IMR-90 (cell line): ENCODE results near the gene PGF. TPM values are rescaled to one million over a fixed set of nuclear protein-coding genes. Genes with fewer than 3 reads are reported as not detected.

Experiments
- ATAC-seq: fragments of 200-7000 bp; cut with Tn5 transposase; 2 replicates; pipeline ENCODE4 v1.9.1; 2020; ENCODE audit warnings: low read depth, mild to moderate bottlenecking, moderate library complexity
- BruUV-seq: library from RNA; stranded (reverse); fragments of 400-500 nt; replicated peaks from 2 replicates; lab custom pipeline; 2021; lab: Mats Ljungman, UMichigan
- CTCF ChIA-PET: fragments of 300-600 bp; formaldehyde crosslinking; extraction: SDS; loops from one replicate; lab custom pipeline; 2021; ENCODE audit warnings: antibody characterized with exemption; lab: Yijun Ruan, JAX
- POLR2A ChIA-PET: fragments of 300-600 bp; sonication (Branson Sonifier 250); formaldehyde crosslinking; loops from one replicate; lab custom pipeline; 2022; ENCODE audit warnings: antibody characterized with exemption; ENCODE audit not compliant: unreplicated experiment; lab: Charles Lee
- DNase-seq: peaks from one replicate; pipeline ENCODE4 v3.0.0; 2013
- H2AFZ ChIP-seq: replicated peaks from 2 replicates; pipeline ENCODE3; 2013; ENCODE audit warnings: low read length, mild to moderate bottlenecking; ENCODE audit not compliant: poor library complexity
- H2AK5ac ChIP-seq: 2 replicates; pipeline ENCODE4 v1.6.1; 2013; ENCODE audit warnings: low read depth, low read length, inconsistent platforms
- H2AK9ac ChIP-seq: replicated peaks from 2 replicates; pipeline ENCODE3; 2013; ENCODE audit warnings: mild to moderate bottlenecking, low read depth, low read length, moderate library complexity; ENCODE audit not compliant: poor library complexity
- H2BK120ac ChIP-seq: 2 replicates; pipeline ENCODE4 v1.6.1; 2013; ENCODE audit warnings: low read depth, low read length, inconsistent platforms
- H2BK15ac ChIP-seq: 3 replicates; pipeline ENCODE4 v1.6.1; 2013; ENCODE audit warnings: low read depth, low read length, inconsistent platforms
- H2BK20ac ChIP-seq: 2 replicates; pipeline ENCODE4 v1.6.1; 2013; ENCODE audit warnings: low read depth, mild to moderate bottlenecking, inconsistent platforms, low read length, moderate library complexity
- H2BK5ac ChIP-seq: 2 replicates; pipeline ENCODE4 v1.6.1; 2013; ENCODE audit warnings: mild to moderate bottlenecking, low read depth, low read length, inconsistent platforms; ENCODE audit not compliant: poor library complexity, severe bottlenecking
- H3K14ac ChIP-seq: replicated peaks from 2 replicates; pipeline ENCODE4 v1.6.1; 2013; ENCODE audit warnings: low read depth, low read length, inconsistent platforms
- H3K18ac ChIP-seq: 2 replicates; pipeline ENCODE4 v1.6.1; 2013; ENCODE audit warnings: low read depth, low read length, control low read depth
- H3K23ac ChIP-seq: 2 replicates; pipeline ENCODE4 v1.6.1; 2013; ENCODE audit warnings: low read depth, low read length, inconsistent platforms
- H3K27ac ChIP-seq: 2 replicates; pipeline ENCODE4 v1.5.1; 2013; ENCODE audit warnings: mild to moderate bottlenecking, control low read depth, low read length; ENCODE audit not compliant: insufficient read depth
- H3K27me3 ChIP-seq: 2 replicates; pipeline ENCODE4 v1.6.1; 2013; ENCODE audit warnings: low read length; ENCODE audit not compliant: control insufficient read depth, insufficient read depth
- H3K36me3 ChIP-seq: 2 replicates; pipeline ENCODE4 v1.6.1; 2013; ENCODE audit warnings: low read length, mixed read lengths; ENCODE audit not compliant: control insufficient read depth, insufficient read depth
- H3K4ac ChIP-seq: 2 replicates; pipeline ENCODE4 v1.6.1; 2013; ENCODE audit warnings: low read depth, low read length, inconsistent platforms
- H3K4me1 ChIP-seq: 2 replicates; pipeline ENCODE4 v1.6.1; 2013; ENCODE audit warnings: low read length, mixed read lengths; ENCODE audit not compliant: control insufficient read depth, insufficient read depth
- H3K4me2 ChIP-seq: 2 replicates; pipeline ENCODE4 v1.6.1; 2013; ENCODE audit warnings: low read depth, mild to moderate bottlenecking, control low read depth, low read length, moderate library complexity
- H3K4me3 ChIP-seq: 2 replicates; pipeline ENCODE4 v1.5.1; 2013; ENCODE audit warnings: low read depth, mild to moderate bottlenecking, control low read depth, low read length, moderate library complexity; ENCODE audit not compliant: insufficient read depth
- H3K56ac ChIP-seq: 2 replicates; pipeline ENCODE4 v1.6.1; 2013; ENCODE audit warnings: low read length, inconsistent platforms; ENCODE audit not compliant: insufficient read depth; ENCODE audit errors: extremely low read depth
- H3K79me1 ChIP-seq, 2 experiments: 2 replicates each; pipeline ENCODE4 v1.6.1; 2013; ENCODE audit warnings: low read length in 2 of 2, inconsistent platforms in 1 of 2, low read depth in 1 of 2
- H3K9ac ChIP-seq: 2 replicates; pipeline ENCODE4 v1.6.1; 2013; ENCODE audit warnings: low read depth, low read length, control low read depth
- H3K9me1 ChIP-seq: 2 replicates; pipeline ENCODE4 v1.6.1; 2013; ENCODE audit warnings: low read length, inconsistent platforms; ENCODE audit not compliant: insufficient read depth
- H3K9me3 ChIP-seq: 2 replicates; pipeline ENCODE4 v1.6.1; 2013; ENCODE audit warnings: low read length; ENCODE audit not compliant: control insufficient read depth, insufficient read depth
- H4K20me1 ChIP-seq: 2 replicates; pipeline ENCODE4 v1.6.1; 2013; ENCODE audit warnings: low read length, inconsistent platforms; ENCODE audit not compliant: insufficient read depth
- H4K5ac ChIP-seq: 2 replicates; pipeline ENCODE4 v1.6.1; 2013; ENCODE audit warnings: mild to moderate bottlenecking, low read depth, low read length, control low read depth
- H4K8ac ChIP-seq, 2 experiments: 2 replicates each; pipeline ENCODE4 v1.6.1; 2013; ENCODE audit warnings: low read depth in 2 of 2, low read length in 2 of 2, control low read depth in 1 of 2, inconsistent platforms in 1 of 2
- H4K91ac ChIP-seq: 2 replicates; pipeline ENCODE4 v1.6.1; 2013; ENCODE audit warnings: low read depth, low read length, inconsistent platforms; ENCODE audit not compliant: insufficient read depth
- CHD1 ChIP-seq: IDR thresholded peaks from 2 replicates; pipeline ENCODE4 v1.6.1; 2012; ENCODE audit warnings: low read depth, low read length, improper control_type of control experiment
- CTCF ChIP-seq: conservative IDR thresholded peaks from 2 replicates; pipeline ENCODE4 v1.5.1; 2012; ENCODE audit warnings: mild to moderate bottlenecking, low read depth, low read length, improper control_type of control experiment
- MXI1 ChIP-seq: IDR thresholded peaks from 2 replicates; pipeline ENCODE4 v1.6.1; 2012; ENCODE audit warnings: low read depth, mild to moderate bottlenecking, low read length, moderate library complexity, borderline replicate concordance
- RFX5 ChIP-seq: IDR thresholded peaks from 2 replicates; pipeline ENCODE4 v1.8.0; 2012; ENCODE audit warnings: low read depth, mild to moderate bottlenecking, low read length, moderate library complexity
- SMC3 ChIP-seq: fragments of 150-350 bp; IDR thresholded peaks from 2 replicates; pipeline ENCODE4 v1.6.1; 2016; ENCODE audit warnings: low read depth, mild to moderate bottlenecking, antibody characterized with exemption, low read length, moderate library complexity
- WGBS, 2 experiments: methylation state at CpG; one replicate each; pipeline versions ENCODE4 v1.1.5 to v1.1.7; 2013; ENCODE audit warnings: missing lambda C conversion rate in 2 of 2; ENCODE audit not compliant: insufficient read length in 1 of 2; ENCODE audit errors: extremely low coverage in 2 of 2; 5-methylcytosine and 5-hydroxymethylcytosine counted together
- dilution Hi-C: fragments of 300-500 bp; cut with HindIII; formaldehyde crosslinking; loops from one replicate; pipeline ENCODE4 v1.14.3; 2018; ENCODE audit warnings: low sequenced_read_pairs; ENCODE audit not compliant: unreplicated experiment
- in situ Hi-C: fragments of 300-500 bp; cut with MboI; formaldehyde crosslinking; loops from 3 replicates; pipeline ENCODE4 v1.14.3; 2019; ENCODE audit warnings: low sequenced_read_pairs, inconsistent platforms, mixed read lengths
- intact Hi-C: fragments of 100-400 bp; cut with micrococcal nuclease; formaldehyde crosslinking; loops from 2 replicates; pipeline ENCODE4 v1.10.0; 2022
- polyA plus RNA-seq, 3 experiments: library from polyadenylated mRNA; depleted of rRNA; stranded (reverse); fragments of >200 nt; gene quantifications; 2 replicates each; pipeline ENCODE4 v1.2.3, GENCODE V29; 2012; ENCODE audit warnings: low replicate concordance in 1 of 3
- total RNA-seq: library from RNA; depleted of rRNA; stranded (reverse); fragments of >200 nt; gene quantifications from 2 replicates; pipeline ENCODE4 v1.2.3, GENCODE V29; 2012

PGF gene
- total and polyA plus RNA-seq, 2 of the 4 experiments (the other 2 are of a cell fraction), result 0.36 to 0.39 TPM

- TF ChIP-seq RFX5, result no peak
- no peak for TF ChIP-seq MXI1
Observed at GRCh38 chr14:74980731-74981461, 25.5 kb upstream of the PGF start (continued).

GRCh38 chr14:74980398-74980730 is 25.0 kb upstream of the PGF start:
- CTCF ChIA-PET, result interaction anchor here (1.3 kb wide), 1 partner anchor 12 kb away, joined by 3 read pairs; no protein-coding TSS in a partner anchor

More at GRCh38 chr14:74980398-74980730, 25.0 kb upstream of the PGF start:
- H3K14ac ChIP-seq, result no peak overlapping the region
- dilution Hi-C loops (no loop called here), in situ Hi-C loops (no loop called here), intact Hi-C loops (no loop called here)
- no peak overlapping the region for H2BK5ac ChIP-seq
- TF ChIP-seq CHD1 (no peak), CTCF (no peak), SMC3 (no peak)
- no peak overlapping the region for H3K4me3 ChIP-seq
- H2AK9ac ChIP-seq, result no peak overlapping the region
- no peaks in the 10 kb centered on the region for H3K9me3 ChIP-seq
- H3K9me1 ChIP-seq, result peaks cover 9% of the 10 kb centered on the region; the same call in 1 of the 2 replicates
- H3K18ac ChIP-seq, result no peak overlapping the region
- H3K4me2 ChIP-seq, result no peak overlapping the region
- no peak overlapping the region for H4K5ac ChIP-seq
- H2AK5ac ChIP-seq, result no peak overlapping the region
- H3K23ac ChIP-seq, result no peak overlapping the region
- no peak overlapping the region for H3K27ac ChIP-seq
- peak overlapping the region; percentile 92 for H2AFZ ChIP-seq
- 80% methylated on average over 1 of the region's 4 CpGs; no CpG with 5 or more reads in 1 of the 2 experiments for WGBS, 2 experiments
- H3K56ac ChIP-seq, result no peak overlapping the region
- no TSS peak for BruUV-seq
- peaks cover 2% of the 10 kb centered on the region; the same call in 1 of the 2 replicates for H3K27me3 ChIP-seq
- POLR2A ChIA-PET, result no interaction called here
- ATAC-seq (no peak; the same call in 1 of the 2 replicates), DNase-seq (no peak)
- H3K4ac ChIP-seq, result peak overlapping the region; percentile 79; the same call in 1 of the 2 replicates
- no peaks in the 10 kb centered on the region for H4K20me1 ChIP-seq
- peaks cover 15% of the 10 kb centered on the region for H3K4me1 ChIP-seq
- no peaks in the 10 kb centered on the region for H3K36me3 ChIP-seq
- H3K79me1 ChIP-seq, result no peaks in the 10 kb centered on the region
- no peak overlapping the region for H4K91ac ChIP-seq
- H2BK15ac ChIP-seq, result no peak overlapping the region
- H3K9ac ChIP-seq, result no peak overlapping the region
- no peak overlapping the region for H2BK20ac ChIP-seq
- no peak overlapping the region for H2BK120ac ChIP-seq
- H4K8ac ChIP-seq, result no peak overlapping the region; a peak in 1 of 4 replicates
